Retinal pigment epithelial cell (primary cell): Measurements from ENCODE around the gene ZNF529.
A peak's percentile ranks its signal among the peaks of the same experiment; 100 is the strongest.

Experiments used
- DNase-seq: peaks from one replicate; pipeline ENCODE4 v3.0.0-alpha.2; 2010; ENCODE audit warnings: low read depth
- H3K4me3 ChIP-seq: 2 replicates; pipeline ENCODE4 v1.5.1; 2011; ENCODE audit warnings: mild to moderate bottlenecking, low read length, control low read depth, moderate library complexity
- TF ChIP-seq, protein P1 (sequence below): conservative IDR thresholded peaks from 2 replicates; pipeline ENCODE4 v1.5.1; 2011; ENCODE audit warnings: low read depth, low read length, control low read depth, inconsistent platforms

ZNF529 gene

DNA sequence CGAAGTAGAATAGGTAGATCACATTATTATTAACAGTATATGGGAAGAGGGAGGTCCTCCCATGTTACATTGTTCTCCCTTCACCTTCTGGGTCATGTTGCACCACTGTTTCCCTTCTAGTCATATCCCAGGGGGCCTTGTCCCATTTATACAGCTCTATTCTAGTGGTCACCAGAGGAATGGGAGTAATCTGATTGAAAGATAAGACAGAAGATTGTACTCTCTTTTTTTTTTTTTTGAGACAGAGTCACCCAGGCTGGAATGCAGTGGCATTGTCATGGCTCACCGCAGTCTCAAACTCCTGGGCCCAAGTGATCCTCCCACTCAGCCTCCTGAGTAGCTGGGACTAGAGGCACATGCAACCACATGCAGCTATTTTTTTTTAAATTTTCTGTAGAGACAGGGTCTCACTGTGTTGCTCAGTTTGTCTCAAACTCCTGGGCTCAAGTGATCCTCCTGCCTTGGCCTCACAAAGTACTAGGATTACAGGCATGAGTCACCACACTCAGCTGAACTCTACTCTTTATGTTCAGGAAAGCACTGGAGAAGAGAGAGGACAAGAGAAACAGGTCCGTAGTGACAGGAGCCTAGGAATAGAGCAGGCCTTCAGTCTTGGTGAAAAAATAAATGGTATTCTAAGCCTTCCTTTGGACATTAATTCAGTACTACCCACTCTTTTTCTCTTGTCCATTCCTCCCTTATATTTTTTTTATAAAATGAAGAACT lies 4.3 kb upstream of the ZNF529 start:
- TF ChIP-seq, protein P1, sequence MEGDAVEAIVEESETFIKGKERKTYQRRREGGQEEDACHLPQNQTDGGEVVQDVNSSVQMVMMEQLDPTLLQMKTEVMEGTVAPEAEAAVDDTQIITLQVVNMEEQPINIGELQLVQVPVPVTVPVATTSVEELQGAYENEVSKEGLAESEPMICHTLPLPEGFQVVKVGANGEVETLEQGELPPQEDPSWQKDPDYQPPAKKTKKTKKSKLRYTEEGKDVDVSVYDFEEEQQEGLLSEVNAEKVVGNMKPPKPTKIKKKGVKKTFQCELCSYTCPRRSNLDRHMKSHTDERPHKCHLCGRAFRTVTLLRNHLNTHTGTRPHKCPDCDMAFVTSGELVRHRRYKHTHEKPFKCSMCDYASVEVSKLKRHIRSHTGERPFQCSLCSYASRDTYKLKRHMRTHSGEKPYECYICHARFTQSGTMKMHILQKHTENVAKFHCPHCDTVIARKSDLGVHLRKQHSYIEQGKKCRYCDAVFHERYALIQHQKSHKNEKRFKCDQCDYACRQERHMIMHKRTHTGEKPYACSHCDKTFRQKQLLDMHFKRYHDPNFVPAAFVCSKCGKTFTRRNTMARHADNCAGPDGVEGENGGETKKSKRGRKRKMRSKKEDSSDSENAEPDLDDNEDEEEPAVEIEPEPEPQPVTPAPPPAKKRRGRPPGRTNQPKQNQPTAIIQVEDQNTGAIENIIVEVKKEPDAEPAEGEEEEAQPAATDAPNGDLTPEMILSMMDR, result no peak
- H3K4me3 ChIP-seq, result no peak overlapping the region
- no peak for DNase-seq

DNA sequence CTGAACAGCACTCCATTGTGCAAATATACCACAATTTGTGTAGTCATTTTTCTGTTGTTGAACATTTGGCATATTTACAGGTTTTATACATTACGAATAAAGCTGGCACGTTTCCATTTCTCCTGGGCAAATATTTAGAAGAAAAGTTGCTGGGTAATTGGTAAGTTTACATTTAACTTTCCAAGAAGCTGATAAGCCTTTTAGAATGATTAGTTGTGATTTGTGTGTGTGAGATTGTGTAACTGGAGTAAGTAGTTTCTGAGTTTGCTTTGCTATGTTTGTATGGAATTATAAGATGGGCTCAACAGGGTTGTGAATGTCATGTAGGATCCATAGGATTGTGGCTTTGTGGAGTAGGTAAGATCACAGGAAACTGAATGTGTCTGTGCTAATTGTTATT lies 1.6 kb upstream of the ZNF529 start:
- H3K4me3 ChIP-seq, result peak overlapping the region; percentile 98
- TF ChIP-seq, protein P1, result no peak
- DNase-seq, result no peak

DNA sequence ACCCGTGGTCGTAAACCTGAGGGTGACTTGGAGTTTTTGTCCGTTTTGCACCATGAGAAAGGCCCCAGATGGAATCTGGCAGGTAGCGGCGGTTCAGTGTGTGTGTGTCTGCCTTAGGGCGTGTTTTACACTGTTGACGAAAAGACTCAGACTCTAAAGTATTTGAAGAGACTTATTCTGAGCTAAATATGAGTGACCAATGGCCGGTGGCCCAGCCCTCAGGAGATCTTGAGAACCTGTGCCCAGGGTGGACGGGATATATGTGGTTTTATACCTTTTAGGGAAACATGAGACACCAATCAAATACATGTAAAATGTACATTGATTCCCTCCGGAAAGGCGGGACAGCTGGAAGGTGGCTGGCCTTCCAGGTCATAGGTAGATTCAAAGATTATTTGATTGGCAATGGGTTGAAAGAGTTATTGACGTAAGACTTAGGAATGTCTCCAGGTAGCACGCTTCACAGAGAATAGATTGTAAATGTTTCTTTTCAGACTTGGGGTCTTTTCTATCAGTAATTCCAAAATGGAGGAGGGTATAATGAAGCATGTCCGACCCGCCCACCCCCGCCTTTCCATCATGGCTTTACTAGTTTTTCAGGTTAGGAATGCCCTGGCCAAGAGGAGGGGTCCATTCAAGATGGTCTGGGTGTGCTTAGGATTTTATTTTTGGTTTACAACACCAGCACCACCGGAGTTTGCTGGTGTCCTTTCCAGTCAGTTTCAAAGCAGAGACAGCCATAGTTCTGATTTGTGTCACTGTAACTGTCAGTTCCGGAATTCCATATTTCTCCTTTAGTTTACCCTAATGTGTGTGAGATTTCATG lies 1.0 kb upstream of the ZNF529 start:
- TF ChIP-seq, protein P1, result no peak
- peak; percentile 32 for DNase-seq
- H3K4me3 ChIP-seq, result peak overlapping the region; percentile 98

DNA sequence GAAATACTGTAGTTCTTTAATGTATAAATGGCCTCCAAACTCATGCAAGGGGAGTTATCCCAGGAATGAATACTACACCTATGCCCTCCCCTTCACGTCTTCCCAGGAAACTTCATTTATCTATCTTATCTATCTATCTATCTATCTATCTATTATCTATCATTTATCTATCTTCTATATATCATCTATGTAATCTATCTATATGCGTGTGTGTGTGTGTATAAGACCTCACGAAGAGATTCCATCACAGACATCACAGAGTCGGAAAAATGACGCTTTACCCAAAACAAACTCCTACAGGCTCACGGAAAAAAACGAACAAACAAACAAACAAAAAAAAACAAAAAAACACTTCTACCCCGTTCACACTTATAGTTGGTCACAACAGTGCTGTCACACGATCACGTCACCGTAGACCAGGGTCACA lies 486 bp downstream of the ZNF529 start:
- TF ChIP-seq, protein P1, result no peak
- no peak for DNase-seq
- H3K4me3 ChIP-seq, result peak overlapping the region; percentile 98

DNA sequence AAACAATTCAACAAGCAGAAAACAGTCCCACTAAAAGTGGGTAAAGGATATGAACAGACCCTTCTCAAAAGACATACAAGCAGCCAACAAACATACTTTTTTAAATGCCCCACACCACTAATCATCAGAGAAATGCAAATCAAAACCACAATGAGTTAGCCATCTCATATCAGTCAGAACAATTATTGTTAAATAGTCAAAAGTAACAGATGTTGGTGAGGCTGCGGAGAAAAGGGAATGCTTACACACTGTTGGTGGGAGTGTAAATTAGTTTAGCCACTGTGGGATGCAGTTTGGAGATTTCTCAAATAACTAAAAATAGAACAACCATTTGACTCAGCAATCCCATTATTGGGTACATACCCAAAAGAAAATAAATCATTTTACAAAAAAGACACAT lies 8.7 kb downstream of the ZNF529 start:
- no peak for DNase-seq
- TF ChIP-seq, protein P1, result no peak
- no peak overlapping the region for H3K4me3 ChIP-seq

DNA sequence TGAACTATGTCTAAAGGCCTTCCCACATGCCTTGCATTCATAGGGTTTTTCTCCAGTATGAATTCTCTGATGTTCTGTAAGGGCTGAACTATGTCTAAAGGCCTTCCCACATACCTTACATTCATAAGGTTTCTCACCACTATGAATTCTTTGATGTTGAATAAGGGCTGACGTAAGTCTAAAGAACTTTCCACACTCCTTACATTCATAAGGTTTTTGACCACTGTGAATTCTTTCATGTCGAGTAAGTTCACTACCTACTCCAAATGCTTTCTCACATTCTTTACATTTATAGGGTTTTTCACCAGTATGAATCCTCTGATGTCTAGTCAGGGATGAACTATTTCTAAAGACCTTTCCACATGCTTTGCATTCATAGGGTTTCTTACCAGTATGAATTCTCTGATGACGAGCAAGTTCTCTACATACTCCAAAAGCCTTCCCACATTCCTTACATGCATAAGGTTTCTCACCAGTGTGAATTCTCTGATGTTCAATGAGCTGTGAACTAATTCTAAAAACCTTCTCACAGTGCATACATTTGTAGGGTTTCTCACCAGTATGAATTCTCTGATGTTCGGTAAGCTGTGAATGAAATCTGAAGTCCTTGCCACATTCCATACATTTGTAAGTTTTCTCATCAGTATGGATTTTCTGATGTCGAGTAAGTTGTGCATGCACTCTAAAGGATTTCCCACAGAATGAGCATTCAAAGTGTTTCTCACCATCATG lies 25.9 kb downstream of the ZNF529 start:
- TF ChIP-seq, protein P1, result no peak
- no peak for DNase-seq
- H3K4me3 ChIP-seq, result no peak overlapping the region
